Erythroblast (primary cell): ENCODE results near the gene PRICKLE1.

Experiments
- DNase-seq, 2 experiments: peaks; one replicate each; lab custom pipeline; 2025; lab: John Stamatoyannopoulos, UW
- GATA1 ChIP-seq: IDR thresholded peaks from 2 replicates; pipeline ENCODE4 v1.6.1; 2011; ENCODE audit warnings: low read depth, mild to moderate bottlenecking, control low read depth, low read length, moderate library complexity
- POLR2A ChIP-seq: IDR thresholded peaks from 2 replicates; pipeline ENCODE4 v1.6.1; 2011; ENCODE audit warnings: mild to moderate bottlenecking, low read length

The PRICKLE1 gene

GRCh38 chr12:42608196-42608825, 18.8 kb upstream of the PRICKLE1 start:
- no peak for DNase-seq
- no peak for TF ChIP-seq GATA1
- no peak for TF ChIP-seq POLR2A

GRCh38 chr12:42607584-42608058, 18.1 kb upstream of the PRICKLE1 start:
- TF ChIP-seq POLR2A (no peak), GATA1 (no peak)
- DNase-seq, result no peak

- TF ChIP-seq GATA1, result no peak
- TF ChIP-seq POLR2A, result no peak
- DNase-seq, result no peak
Measured at GRCh38 chr12:42606471-42606870, 16.9 kb upstream of the PRICKLE1 start.

GRCh38 chr12:42605685-42606084, 16.1 kb upstream of the PRICKLE1 start:
- no peak for DNase-seq
- TF ChIP-seq POLR2A, result no peak
- TF ChIP-seq GATA1, result no peak

DNA sequence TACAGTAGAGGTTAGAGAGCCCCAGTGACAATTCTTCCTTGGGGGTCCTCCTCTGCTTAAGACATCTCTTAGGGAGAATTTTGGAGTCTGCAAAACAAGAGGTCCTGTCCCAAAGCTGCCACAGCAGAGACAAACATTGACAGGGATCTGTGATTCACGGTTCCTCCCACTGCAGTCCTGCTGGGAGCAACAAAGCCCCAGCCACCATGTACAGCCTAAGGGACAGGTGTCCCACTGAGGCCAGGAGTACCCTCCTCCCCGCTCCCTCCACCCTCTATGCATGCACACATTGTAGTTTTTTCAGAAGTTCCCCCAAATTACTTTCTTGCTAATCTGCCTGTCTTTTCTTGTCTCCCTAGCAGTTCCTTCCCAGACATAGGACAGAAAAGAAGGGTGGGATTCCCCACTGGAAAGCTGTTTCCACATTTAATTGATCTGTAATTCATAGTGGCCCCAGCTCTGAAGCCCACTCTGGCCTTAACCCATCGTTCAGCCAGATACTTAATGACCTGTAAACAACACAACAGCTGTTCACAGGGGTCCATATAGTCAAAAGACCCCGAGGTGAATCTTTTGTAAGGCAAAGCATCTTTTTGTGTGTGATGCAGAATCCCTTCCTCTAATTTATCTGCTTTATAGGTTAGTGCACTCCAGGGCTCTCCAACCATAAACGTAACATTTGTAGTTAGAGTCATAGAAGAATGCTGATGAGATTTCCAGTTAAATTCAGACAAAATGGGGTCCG, 13.9 kb upstream of the PRICKLE1 start:
- DNase-seq, result no peak
- no peak for TF ChIP-seq POLR2A
- no peak for TF ChIP-seq GATA1

GRCh38 chr12:42593874-42594273, 4.3 kb upstream of the PRICKLE1 start:
- DNase-seq, result no peak
- TF ChIP-seq POLR2A, result no peak
- no peak for TF ChIP-seq GATA1

- peak; percentile 20 to 27 for DNase-seq
- TF ChIP-seq POLR2A, result no peak
- TF ChIP-seq GATA1, result no peak
Measured at GRCh38 chr12:42590330-42590934, 886 bp upstream of the PRICKLE1 start.

DNA sequence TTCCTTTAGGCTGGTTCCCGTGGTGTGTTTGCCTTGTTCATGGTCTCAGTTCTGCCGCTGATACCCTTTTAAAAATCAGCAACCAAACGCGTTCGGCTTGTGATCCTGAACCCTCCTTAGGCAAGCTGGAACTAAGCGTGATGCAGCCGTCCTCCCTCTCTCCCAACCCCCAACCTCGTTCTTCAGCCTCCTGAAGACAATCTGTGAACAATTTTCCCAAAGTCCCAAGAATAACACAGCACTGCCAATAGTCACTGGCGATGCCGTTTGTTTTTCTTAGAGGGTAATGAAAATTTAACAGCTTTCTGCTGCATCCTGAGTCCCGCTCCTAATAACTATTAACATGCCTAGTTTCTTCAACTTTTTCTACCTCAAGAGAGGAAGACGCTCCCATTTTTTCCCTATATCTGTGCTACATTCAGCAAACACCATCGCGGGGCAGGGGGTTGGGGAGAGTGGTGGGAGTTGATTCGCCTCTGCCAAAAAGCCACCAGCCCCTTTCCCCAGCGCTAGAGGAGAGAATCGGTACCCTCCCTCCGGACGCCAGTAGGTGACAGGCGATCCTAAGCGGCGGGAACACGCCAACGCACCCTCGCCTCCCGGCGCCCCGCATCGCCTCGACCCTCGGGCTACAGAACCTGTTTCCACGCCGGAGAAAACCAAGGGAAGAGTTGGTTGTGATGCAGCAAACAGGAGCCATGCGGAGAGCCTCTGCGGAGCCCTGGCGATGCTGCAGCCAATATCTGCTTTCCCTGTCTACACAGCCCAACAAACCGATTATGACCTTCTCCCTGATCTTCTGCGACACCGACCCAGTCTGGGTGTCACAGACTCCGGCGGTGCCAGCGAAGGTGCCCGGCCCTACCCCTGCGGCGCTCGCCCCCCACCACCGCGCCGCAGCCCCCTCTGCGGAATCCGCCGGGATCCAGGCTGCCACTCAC, 752 bp downstream of the PRICKLE1 start:
- DNase-seq, result peak in 1 of 2 experiments; percentile 2
- no peak for TF ChIP-seq GATA1

DNA sequence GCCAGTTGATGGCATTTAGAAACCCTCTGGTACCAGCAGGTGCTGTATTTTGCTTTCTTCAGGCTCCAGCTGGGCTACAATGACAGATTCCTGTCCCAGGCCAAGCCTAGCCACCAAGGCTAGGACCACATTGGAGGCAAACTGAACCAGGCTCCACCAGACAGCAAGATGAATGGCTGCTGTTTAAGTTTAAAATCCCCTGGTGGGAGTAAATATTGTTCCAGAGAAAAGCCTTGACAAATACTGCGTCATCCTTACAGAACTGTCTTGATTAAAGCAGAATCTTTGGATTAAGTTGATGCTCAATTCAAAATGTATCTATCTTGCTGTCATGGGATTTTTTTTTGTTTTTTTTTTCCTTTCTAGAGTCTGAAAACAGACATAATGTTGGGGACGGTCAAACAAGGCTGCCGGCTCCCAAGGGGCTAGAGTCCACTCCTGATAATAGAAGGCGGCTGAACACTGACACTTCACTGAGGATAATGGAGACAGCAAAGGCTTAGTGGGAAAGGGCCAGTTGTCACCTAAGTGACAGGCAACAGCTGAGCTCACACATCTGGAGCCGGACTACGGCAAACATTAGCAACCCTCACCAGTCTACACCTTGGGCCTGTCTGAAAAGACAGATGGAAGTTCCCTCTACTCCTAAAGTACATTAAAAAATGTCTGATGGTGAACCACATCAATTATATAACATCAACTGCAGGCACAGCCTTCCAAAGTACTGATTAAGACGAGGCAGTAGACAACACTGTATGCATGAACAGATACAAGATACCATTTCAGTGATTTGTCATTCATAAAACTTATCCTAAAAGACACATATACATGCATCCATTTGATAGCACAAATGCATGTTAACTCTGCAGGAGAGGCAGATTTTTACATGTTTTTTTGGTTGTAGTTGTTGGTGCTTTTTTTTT, 1.7 kb downstream of the PRICKLE1 start:
- TF ChIP-seq GATA1 (no peak), POLR2A (no peak)
- no peak for DNase-seq

GRCh38 chr12:42586268-42586667, 3.3 kb downstream of the PRICKLE1 start:
- no peak for TF ChIP-seq GATA1
- TF ChIP-seq POLR2A, result no peak
- DNase-seq, result no peak

GRCh38 chr12:42585841-42586216, 3.7 kb downstream of the PRICKLE1 start:
- no peak for DNase-seq

GRCh38 chr12:42585154-42585840, 4.2 kb downstream of the PRICKLE1 start:
- TF ChIP-seq GATA1 (no peak), POLR2A (no peak)
- no peak for DNase-seq

More at GRCh38 chr12:42585841-42586216, 3.7 kb downstream of the PRICKLE1 start:
- TF ChIP-seq POLR2A (no peak), GATA1 (no peak)
